IMR-90 (cell line): Measurements from ENCODE around the gene SOST. TPM values are rescaled to one million over a fixed set of nuclear protein-coding genes. Genes with fewer than 3 reads are reported as not detected.

ENCODE experiments used
- ATAC-seq: fragments of 200-7000 bp; cut with Tn5 transposase; 2 replicates; pipeline ENCODE4 v1.9.1; 2020; ENCODE audit warnings: low read depth, mild to moderate bottlenecking, moderate library complexity
- BruUV-seq: library from RNA; stranded (reverse); fragments of 400-500 nt; replicated peaks from 2 replicates; lab custom pipeline; 2021; lab: Mats Ljungman, UMichigan
- CTCF ChIA-PET: fragments of 300-600 bp; formaldehyde crosslinking; extraction: SDS; loops from one replicate; lab custom pipeline; 2021; ENCODE audit warnings: antibody characterized with exemption; lab: Yijun Ruan, JAX
- POLR2A ChIA-PET: fragments of 300-600 bp; sonication (Branson Sonifier 250); formaldehyde crosslinking; loops from one replicate; lab custom pipeline; 2022; ENCODE audit warnings: antibody characterized with exemption; ENCODE audit not compliant: unreplicated experiment; lab: Charles Lee
- DNase-seq: peaks from one replicate; pipeline ENCODE4 v3.0.0; 2013
- H2AFZ ChIP-seq: replicated peaks from 2 replicates; pipeline ENCODE3; 2013; ENCODE audit warnings: low read length, mild to moderate bottlenecking; ENCODE audit not compliant: poor library complexity
- H2AK5ac ChIP-seq: 2 replicates; pipeline ENCODE4 v1.6.1; 2013; ENCODE audit warnings: low read depth, low read length, inconsistent platforms
- H2AK9ac ChIP-seq: replicated peaks from 2 replicates; pipeline ENCODE3; 2013; ENCODE audit warnings: mild to moderate bottlenecking, low read depth, low read length, moderate library complexity; ENCODE audit not compliant: poor library complexity
- H2BK120ac ChIP-seq: 2 replicates; pipeline ENCODE4 v1.6.1; 2013; ENCODE audit warnings: low read depth, low read length, inconsistent platforms
- H2BK15ac ChIP-seq: 3 replicates; pipeline ENCODE4 v1.6.1; 2013; ENCODE audit warnings: low read depth, low read length, inconsistent platforms
- H2BK20ac ChIP-seq: 2 replicates; pipeline ENCODE4 v1.6.1; 2013; ENCODE audit warnings: low read depth, mild to moderate bottlenecking, inconsistent platforms, low read length, moderate library complexity
- H2BK5ac ChIP-seq: 2 replicates; pipeline ENCODE4 v1.6.1; 2013; ENCODE audit warnings: mild to moderate bottlenecking, low read depth, low read length, inconsistent platforms; ENCODE audit not compliant: poor library complexity, severe bottlenecking
- H3K14ac ChIP-seq: replicated peaks from 2 replicates; pipeline ENCODE4 v1.6.1; 2013; ENCODE audit warnings: low read depth, low read length, inconsistent platforms
- H3K18ac ChIP-seq: 2 replicates; pipeline ENCODE4 v1.6.1; 2013; ENCODE audit warnings: low read depth, low read length, control low read depth
- H3K23ac ChIP-seq: 2 replicates; pipeline ENCODE4 v1.6.1; 2013; ENCODE audit warnings: low read depth, low read length, inconsistent platforms
- H3K27ac ChIP-seq: 2 replicates; pipeline ENCODE4 v1.5.1; 2013; ENCODE audit warnings: mild to moderate bottlenecking, control low read depth, low read length; ENCODE audit not compliant: insufficient read depth
- H3K27me3 ChIP-seq: 2 replicates; pipeline ENCODE4 v1.6.1; 2013; ENCODE audit warnings: low read length; ENCODE audit not compliant: control insufficient read depth, insufficient read depth
- H3K36me3 ChIP-seq: 2 replicates; pipeline ENCODE4 v1.6.1; 2013; ENCODE audit warnings: low read length, mixed read lengths; ENCODE audit not compliant: control insufficient read depth, insufficient read depth
- H3K4ac ChIP-seq: 2 replicates; pipeline ENCODE4 v1.6.1; 2013; ENCODE audit warnings: low read depth, low read length, inconsistent platforms
- H3K4me1 ChIP-seq: 2 replicates; pipeline ENCODE4 v1.6.1; 2013; ENCODE audit warnings: low read length, mixed read lengths; ENCODE audit not compliant: control insufficient read depth, insufficient read depth
- H3K4me2 ChIP-seq: 2 replicates; pipeline ENCODE4 v1.6.1; 2013; ENCODE audit warnings: low read depth, mild to moderate bottlenecking, control low read depth, low read length, moderate library complexity
- H3K4me3 ChIP-seq: 2 replicates; pipeline ENCODE4 v1.5.1; 2013; ENCODE audit warnings: low read depth, mild to moderate bottlenecking, control low read depth, low read length, moderate library complexity; ENCODE audit not compliant: insufficient read depth
- H3K56ac ChIP-seq: 2 replicates; pipeline ENCODE4 v1.6.1; 2013; ENCODE audit warnings: low read length, inconsistent platforms; ENCODE audit not compliant: insufficient read depth; ENCODE audit errors: extremely low read depth
- H3K79me1 ChIP-seq, 2 experiments: 2 replicates each; pipeline ENCODE4 v1.6.1; 2013; ENCODE audit warnings: low read length in 2 of 2, inconsistent platforms in 1 of 2, low read depth in 1 of 2
- H3K9ac ChIP-seq: 2 replicates; pipeline ENCODE4 v1.6.1; 2013; ENCODE audit warnings: low read depth, low read length, control low read depth
- H3K9me1 ChIP-seq: 2 replicates; pipeline ENCODE4 v1.6.1; 2013; ENCODE audit warnings: low read length, inconsistent platforms; ENCODE audit not compliant: insufficient read depth
- H3K9me3 ChIP-seq: 2 replicates; pipeline ENCODE4 v1.6.1; 2013; ENCODE audit warnings: low read length; ENCODE audit not compliant: control insufficient read depth, insufficient read depth
- H4K20me1 ChIP-seq: 2 replicates; pipeline ENCODE4 v1.6.1; 2013; ENCODE audit warnings: low read length, inconsistent platforms; ENCODE audit not compliant: insufficient read depth
- H4K5ac ChIP-seq: 2 replicates; pipeline ENCODE4 v1.6.1; 2013; ENCODE audit warnings: mild to moderate bottlenecking, low read depth, low read length, control low read depth
- H4K8ac ChIP-seq, 2 experiments: 2 replicates each; pipeline ENCODE4 v1.6.1; 2013; ENCODE audit warnings: low read depth in 2 of 2, low read length in 2 of 2, control low read depth in 1 of 2, inconsistent platforms in 1 of 2
- H4K91ac ChIP-seq: 2 replicates; pipeline ENCODE4 v1.6.1; 2013; ENCODE audit warnings: low read depth, low read length, inconsistent platforms; ENCODE audit not compliant: insufficient read depth
- BHLHE40 ChIP-seq: fragments of 150-350 bp; IDR thresholded peaks from 2 replicates; pipeline ENCODE4 v1.6.1; 2016; ENCODE audit warnings: mild to moderate bottlenecking, low read depth, low read length
- CEBPB ChIP-seq: IDR thresholded peaks from 2 replicates; pipeline ENCODE4 v1.6.1; 2012; ENCODE audit warnings: low read depth, low read length, improper control_type of control experiment
- CHD1 ChIP-seq: IDR thresholded peaks from 2 replicates; pipeline ENCODE4 v1.6.1; 2012; ENCODE audit warnings: low read depth, low read length, improper control_type of control experiment
- CTCF ChIP-seq: conservative IDR thresholded peaks from 2 replicates; pipeline ENCODE4 v1.5.1; 2012; ENCODE audit warnings: mild to moderate bottlenecking, low read depth, low read length, improper control_type of control experiment
- FOS ChIP-seq: fragments of 150-350 bp; IDR thresholded peaks from 2 replicates; pipeline ENCODE4 v1.6.1; 2016; ENCODE audit warnings: low read depth, low read length
- MAFK ChIP-seq: IDR thresholded peaks from 2 replicates; pipeline ENCODE4 v1.6.1; 2012; ENCODE audit warnings: low read depth, low read length, improper control_type of control experiment
- NFE2L2 ChIP-seq: fragments of 150-350 bp; IDR thresholded peaks from 2 replicates; pipeline ENCODE4 v1.6.1; 2016; ENCODE audit warnings: low read depth, mild to moderate bottlenecking, low read length
- POLR2A ChIP-seq: IDR thresholded peaks from 2 replicates; pipeline ENCODE4 v1.6.1; 2012; ENCODE audit warnings: mild to moderate bottlenecking, low read depth, low read length
- RCOR1 ChIP-seq: IDR thresholded peaks from 2 replicates; pipeline ENCODE4 v1.6.1; 2012; ENCODE audit warnings: mild to moderate bottlenecking, low read length, improper control_type of control experiment; ENCODE audit not compliant: insufficient replicate concordance
- RFX5 ChIP-seq: IDR thresholded peaks from 2 replicates; pipeline ENCODE4 v1.8.0; 2012; ENCODE audit warnings: low read depth, mild to moderate bottlenecking, low read length, moderate library complexity
- USF2 ChIP-seq: fragments of 150-350 bp; IDR thresholded peaks from 2 replicates; pipeline ENCODE4 v1.6.1; 2017; ENCODE audit warnings: mild to moderate bottlenecking, antibody characterized with exemption, low read length, low read depth
- whole genome bisulfite sequencing, 2 experiments: methylation state at CpG; one replicate each; pipeline versions ENCODE4 v1.1.5 to v1.1.7; 2013; ENCODE audit warnings: missing lambda C conversion rate in 2 of 2; ENCODE audit not compliant: insufficient read length in 1 of 2; ENCODE audit errors: extremely low coverage in 2 of 2; 5-methylcytosine and 5-hydroxymethylcytosine counted together
- dilution Hi-C: fragments of 300-500 bp; cut with HindIII; formaldehyde crosslinking; loops from one replicate; pipeline ENCODE4 v1.14.3; 2018; ENCODE audit warnings: low sequenced_read_pairs; ENCODE audit not compliant: unreplicated experiment
- in situ Hi-C: fragments of 300-500 bp; cut with MboI; formaldehyde crosslinking; loops from 3 replicates; pipeline ENCODE4 v1.14.3; 2019; ENCODE audit warnings: low sequenced_read_pairs, inconsistent platforms, mixed read lengths
- intact Hi-C: fragments of 100-400 bp; cut with micrococcal nuclease; formaldehyde crosslinking; loops from 2 replicates; pipeline ENCODE4 v1.10.0; 2022
- polyA plus RNA-seq, 3 experiments: library from polyadenylated mRNA; depleted of rRNA; stranded (reverse); fragments of >200 nt; gene quantifications; 2 replicates each; pipeline ENCODE4 v1.2.3, GENCODE V29; 2012; ENCODE audit warnings: low replicate concordance in 1 of 3
- total RNA-seq: library from RNA; depleted of rRNA; stranded (reverse); fragments of >200 nt; gene quantifications from 2 replicates; pipeline ENCODE4 v1.2.3, GENCODE V29; 2012
- TF ChIP-seq, protein P1 (sequence below): fragments of 150-350 bp; IDR thresholded peaks from 2 replicates; pipeline ENCODE4 v1.6.1; 2016; ENCODE audit warnings: low read depth, mild to moderate bottlenecking, low read length, moderate library complexity, borderline replicate concordance

The SOST gene
- total and polyA plus RNA-seq, 2 of the 4 experiments (the other 2 are of a cell fraction) = not detected

GRCh38 chr17:43767053-43767712, 8.6 kb upstream of the SOST start:
- no peak for TF ChIP-seq POLR2A
- TF ChIP-seq CTCF = no peak
- no peak for TF ChIP-seq CHD1
- no peak for TF ChIP-seq USF2
- TF ChIP-seq NFE2L2 = no peak
- no peak for TF ChIP-seq RFX5
- TF ChIP-seq RCOR1 = no peak
- no peak for TF ChIP-seq FOS
- no peak for TF ChIP-seq BHLHE40
- TF ChIP-seq MAFK = no peak
- no peak for TF ChIP-seq CEBPB
- TF ChIP-seq, protein P1, sequence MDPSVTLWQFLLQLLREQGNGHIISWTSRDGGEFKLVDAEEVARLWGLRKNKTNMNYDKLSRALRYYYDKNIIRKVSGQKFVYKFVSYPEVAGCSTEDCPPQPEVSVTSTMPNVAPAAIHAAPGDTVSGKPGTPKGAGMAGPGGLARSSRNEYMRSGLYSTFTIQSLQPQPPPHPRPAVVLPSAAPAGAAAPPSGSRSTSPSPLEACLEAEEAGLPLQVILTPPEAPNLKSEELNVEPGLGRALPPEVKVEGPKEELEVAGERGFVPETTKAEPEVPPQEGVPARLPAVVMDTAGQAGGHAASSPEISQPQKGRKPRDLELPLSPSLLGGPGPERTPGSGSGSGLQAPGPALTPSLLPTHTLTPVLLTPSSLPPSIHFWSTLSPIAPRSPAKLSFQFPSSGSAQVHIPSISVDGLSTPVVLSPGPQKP = no peak
- Histone ChIP-seq H3K23ac (no peak overlapping the region), H2BK20ac (no peak overlapping the region), H4K8ac (no peak overlapping the region), H3K9me1 (no peaks in the 10 kb centered on the region), H3K4me2 (no peak overlapping the region), H4K5ac (no peak overlapping the region), H3K4ac (no peak overlapping the region), H2AK5ac (no peak overlapping the region), H3K36me3 (peaks cover 25% of the 10 kb centered on the region), H2BK120ac (no peak overlapping the region), H3K56ac (no peak overlapping the region), H3K14ac (no peak overlapping the region), H3K9me3 (no peaks in the 10 kb centered on the region), H3K4me3 (no peak overlapping the region), H3K79me1 (peaks cover 0 to 6% of the 10 kb centered on the region in 2 experiments; a peak in 1 of 4 replicates), H4K91ac (no peak overlapping the region), H4K20me1 (no peaks in the 10 kb centered on the region; the same call in 1 of the 2 replicates), H2AK9ac (no peak overlapping the region), H2AFZ (no peak overlapping the region), H2BK15ac (no peak overlapping the region), H3K27me3 (no peaks in the 10 kb centered on the region), H3K9ac (no peak overlapping the region), H3K27ac (no peak overlapping the region), H3K18ac (no peak overlapping the region), H2BK5ac (no peak overlapping the region), H3K4me1 (peaks cover 2% of the 10 kb centered on the region; the same call in 1 of the 2 replicates)
- ChIA-PET POLR2A (no interaction called here), CTCF (interaction anchor here (0.6 to 2.0 kb wide), 4 partner anchors 65 to 853 kb away, joined by 3 to 14 read pairs (median 4); partner anchors contain the start of genes CD300LG and MPP3)
- dilution Hi-C loops (no loop called here), intact Hi-C loops (no loop called here), in situ Hi-C loops (no loop called here)
- 0% methylated on average over 1 of the region's 6 CpGs; no CpG with 5 or more reads in 1 of the 2 experiments for WGBS, 2 experiments
- DNase-seq (no peak), ATAC-seq (no peak)
- BruUV-seq = no TSS peak
